ENCODE data around the gene BRSK1. TPM values are rescaled to one million over a fixed set of nuclear protein-coding genes. Genes with fewer than 3 reads are reported as not detected.
A peak's percentile ranks its signal among the peaks of the same experiment; 100 is the strongest.

BRSK1 gene
- total and polyA plus RNA-seq, 2 of the 13 experiments (the other 11 are each of a cell fraction or from before 2014, with no cell fraction given): 0.18 to 1.2 TPM

DNA sequence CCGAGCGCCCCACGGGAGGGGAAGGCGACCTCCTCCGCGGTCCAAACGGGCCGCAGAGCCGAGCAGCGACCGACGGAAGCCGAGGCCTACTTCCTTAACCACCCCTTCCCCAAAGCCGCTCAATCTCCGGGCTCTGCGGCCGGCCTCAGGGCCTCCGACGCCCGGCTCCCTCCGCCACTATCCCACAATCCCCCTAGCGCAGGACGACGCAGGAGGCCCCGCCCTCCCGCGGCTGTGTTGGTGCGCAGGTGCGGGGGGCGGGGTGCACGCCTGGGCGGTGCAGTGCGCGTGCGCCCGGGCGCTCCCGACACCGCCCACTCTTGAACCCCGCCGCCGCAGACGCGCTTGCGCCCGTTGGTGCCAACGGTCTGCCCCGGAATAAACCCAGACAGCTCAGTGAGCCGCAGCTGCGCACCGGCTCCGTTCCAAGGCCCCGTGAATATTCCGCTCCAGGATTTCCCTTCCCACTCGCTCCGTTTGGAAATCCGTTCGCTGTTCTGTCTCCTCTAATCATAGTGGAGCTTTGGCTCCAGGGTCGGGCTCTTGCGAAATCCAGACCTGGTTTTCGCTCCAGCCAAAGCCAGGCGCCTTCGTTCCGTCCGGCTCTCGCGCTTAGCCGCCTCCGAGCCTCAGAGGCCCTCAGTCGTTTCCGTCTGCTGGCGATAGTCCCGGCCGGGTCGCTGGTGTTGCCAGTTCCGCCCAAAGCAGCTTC is 24.8 kb upstream of the BRSK1 start, which contains the start of gene PPP6R1 (continued):
- TF ChIP-seq AGO2 (optimal IDR thresholded peaks at IDR 0.05; ENCODE audit: low read depth, low read length): peak; percentile 61
- TF ChIP-seq ZFP90 (CRISPR knock-in tag; IDR thresholded peaks at IDR 0.05; ENCODE audit: borderline replicate concordance): no peak
- peak; percentile 54; the same call in 1 of the 2 replicates for TF ChIP-seq ZNF878 (CRISPR knock-in tag; IDR thresholded peaks at IDR 0.05)
- TF ChIP-seq HOXD1 (CRISPR knock-in tag; IDR thresholded peaks at IDR 0.05): peak; percentile 84
- TF ChIP-seq NR1H2 (CRISPR knock-in tag; IDR thresholded peaks at IDR 0.05; ENCODE audit: borderline replicate concordance, low read depth): peak; percentile 52; the same call in 1 of the 2 replicates
- peak; percentile 96 for TF ChIP-seq HMG20B (CRISPR knock-in tag; conservative IDR thresholded peaks at IDR 0.05)
- TF ChIP-seq, protein P1, sequence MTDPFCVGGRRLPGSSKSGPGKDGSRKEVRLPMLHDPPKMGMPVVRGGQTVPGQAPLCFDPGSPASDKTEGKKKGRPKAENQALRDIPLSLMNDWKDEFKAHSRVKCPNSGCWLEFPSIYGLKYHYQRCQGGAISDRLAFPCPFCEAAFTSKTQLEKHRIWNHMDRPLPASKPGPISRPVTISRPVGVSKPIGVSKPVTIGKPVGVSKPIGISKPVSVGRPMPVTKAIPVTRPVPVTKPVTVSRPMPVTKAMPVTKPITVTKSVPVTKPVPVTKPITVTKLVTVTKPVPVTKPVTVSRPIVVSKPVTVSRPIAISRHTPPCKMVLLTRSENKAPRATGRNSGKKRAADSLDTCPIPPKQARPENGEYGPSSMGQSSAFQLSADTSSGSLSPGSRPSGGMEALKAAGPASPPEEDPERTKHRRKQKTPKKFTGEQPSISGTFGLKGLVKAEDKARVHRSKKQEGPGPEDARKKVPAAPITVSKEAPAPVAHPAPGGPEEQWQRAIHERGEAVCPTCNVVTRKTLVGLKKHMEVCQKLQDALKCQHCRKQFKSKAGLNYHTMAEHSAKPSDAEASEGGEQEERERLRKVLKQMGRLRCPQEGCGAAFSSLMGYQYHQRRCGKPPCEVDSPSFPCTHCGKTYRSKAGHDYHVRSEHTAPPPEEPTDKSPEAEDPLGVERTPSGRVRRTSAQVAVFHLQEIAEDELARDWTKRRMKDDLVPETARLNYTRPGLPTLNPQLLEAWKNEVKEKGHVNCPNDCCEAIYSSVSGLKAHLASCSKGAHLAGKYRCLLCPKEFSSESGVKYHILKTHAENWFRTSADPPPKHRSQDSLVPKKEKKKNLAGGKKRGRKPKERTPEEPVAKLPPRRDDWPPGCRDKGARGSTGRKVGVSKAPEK (CRISPR knock-in tag; IDR thresholded peaks at IDR 0.05; ENCODE audit: borderline replicate concordance): no peak
- TF ChIP-seq, protein P2, sequence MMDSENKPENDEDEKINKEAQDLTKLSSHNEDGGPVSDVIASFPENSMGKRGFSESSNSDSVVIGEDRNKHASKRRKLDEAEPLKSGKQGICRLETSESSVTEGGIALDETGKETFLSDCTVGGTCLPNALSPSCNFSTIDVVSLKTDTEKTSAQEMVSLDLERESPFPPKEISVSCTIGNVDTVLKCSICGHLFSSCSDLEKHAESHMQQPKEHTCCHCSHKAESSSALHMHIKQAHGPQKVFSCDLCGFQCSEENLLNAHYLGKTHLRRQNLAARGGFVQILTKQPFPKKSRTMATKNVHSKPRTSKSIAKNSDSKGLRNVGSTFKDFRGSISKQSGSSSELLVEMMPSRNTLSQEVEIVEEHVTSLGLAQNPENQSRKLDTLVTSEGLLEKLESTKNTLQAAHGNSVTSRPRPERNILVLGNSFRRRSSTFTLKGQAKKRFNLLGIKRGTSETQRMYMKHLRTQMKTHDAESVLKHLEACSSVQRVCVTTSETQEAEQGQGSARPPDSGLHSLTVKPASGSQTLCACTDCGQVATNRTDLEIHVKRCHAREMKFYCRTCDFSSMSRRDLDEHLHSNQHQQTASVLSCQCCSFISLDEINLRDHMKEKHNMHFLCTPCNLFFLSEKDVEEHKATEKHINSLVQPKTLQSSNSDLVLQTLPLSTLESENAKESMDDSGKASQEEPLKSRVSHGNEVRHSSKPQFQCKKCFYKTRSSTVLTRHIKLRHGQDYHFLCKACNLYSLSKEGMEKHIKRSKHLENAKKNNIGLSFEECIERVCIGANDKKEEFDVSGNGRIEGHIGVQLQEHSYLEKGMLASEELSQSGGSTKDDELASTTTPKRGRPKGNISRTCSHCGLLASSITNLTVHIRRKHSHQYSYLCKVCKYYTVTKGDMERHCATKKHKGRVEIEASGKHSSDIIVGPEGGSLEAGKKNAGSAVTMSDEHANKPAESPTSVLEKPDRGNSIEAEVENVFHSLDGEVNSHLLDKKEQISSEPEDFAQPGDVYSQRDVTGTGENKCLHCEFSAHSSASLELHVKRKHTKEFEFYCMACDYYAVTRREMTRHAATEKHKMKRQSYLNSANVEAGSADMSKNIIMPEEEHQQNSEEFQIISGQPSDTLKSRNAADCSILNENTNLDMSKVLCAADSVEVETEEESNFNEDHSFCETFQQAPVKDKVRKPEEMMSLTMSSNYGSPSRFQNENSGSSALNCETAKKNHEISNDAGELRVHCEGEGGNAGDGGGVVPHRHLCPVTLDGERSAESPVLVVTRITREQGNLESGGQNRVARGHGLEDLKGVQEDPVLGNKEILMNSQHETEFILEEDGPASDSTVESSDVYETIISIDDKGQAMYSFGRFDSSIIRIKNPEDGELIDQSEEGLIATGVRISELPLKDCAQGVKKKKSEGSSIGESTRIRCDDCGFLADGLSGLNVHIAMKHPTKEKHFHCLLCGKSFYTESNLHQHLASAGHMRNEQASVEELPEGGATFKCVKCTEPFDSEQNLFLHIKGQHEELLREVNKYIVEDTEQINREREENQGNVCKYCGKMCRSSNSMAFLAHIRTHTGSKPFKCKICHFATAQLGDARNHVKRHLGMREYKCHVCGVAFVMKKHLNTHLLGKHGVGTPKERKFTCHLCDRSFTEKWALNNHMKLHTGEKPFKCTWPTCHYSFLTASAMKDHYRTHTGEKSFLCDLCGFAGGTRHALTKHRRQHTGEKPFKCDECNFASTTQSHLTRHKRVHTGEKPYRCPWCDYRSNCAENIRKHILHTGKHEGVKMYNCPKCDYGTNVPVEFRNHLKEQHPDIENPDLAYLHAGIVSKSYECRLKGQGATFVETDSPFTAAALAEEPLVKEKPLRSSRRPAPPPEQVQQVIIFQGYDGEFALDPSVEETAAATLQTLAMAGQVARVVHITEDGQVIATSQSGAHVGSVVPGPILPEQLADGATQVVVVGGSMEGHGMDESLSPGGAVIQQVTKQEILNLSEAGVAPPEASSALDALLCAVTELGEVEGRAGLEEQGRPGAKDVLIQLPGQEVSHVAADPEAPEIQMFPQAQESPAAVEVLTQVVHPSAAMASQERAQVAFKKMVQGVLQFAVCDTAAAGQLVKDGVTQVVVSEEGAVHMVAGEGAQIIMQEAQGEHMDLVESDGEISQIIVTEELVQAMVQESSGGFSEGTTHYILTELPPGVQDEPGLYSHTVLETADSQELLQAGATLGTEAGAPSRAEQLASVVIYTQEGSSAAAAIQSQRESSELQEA (CRISPR knock-in tag; IDR thresholded peaks at IDR 0.05; ENCODE audit: not compliant biosample characterization): no peak
- TF ChIP-seq TCF7L2 (IDR thresholded peaks at IDR 0.05; ENCODE audit: low read depth, low read length): no peak
- TF ChIP-seq GTF2F1 (IDR thresholded peaks at IDR 0.05; ENCODE audit: low read length): peak; percentile 76; the same call in 1 of the 2 replicates
- TF ChIP-seq ZNF292 (CRISPR knock-in tag; IDR thresholded peaks at IDR 0.05; ENCODE audit: borderline replicate concordance, low read depth): peak; percentile 42; the same call in 1 of the 2 replicates
- no peak for TF ChIP-seq ZNF224 (CRISPR knock-in tag; IDR thresholded peaks at IDR 0.05)
- TF ChIP-seq ZFYVE20 (CRISPR knock-in tag; IDR thresholded peaks at IDR 0.05; ENCODE audit: borderline replicate concordance, low read depth): no peak
- no peak for TF ChIP-seq HOXA5 (CRISPR knock-in tag; IDR thresholded peaks at IDR 0.05)
- TF ChIP-seq, protein P3, sequence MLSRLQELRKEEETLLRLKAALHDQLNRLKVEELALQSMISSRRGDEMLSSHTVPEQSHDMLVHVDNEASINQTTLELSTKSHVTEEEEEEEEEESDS (CRISPR knock-in tag; IDR thresholded peaks at IDR 0.05; ENCODE audit: borderline replicate concordance): peak; percentile 82; the same call in 1 of the 2 replicates
- TF ChIP-seq NAIF1 (CRISPR knock-in tag; IDR thresholded peaks at IDR 0.05; ENCODE audit: borderline replicate concordance): peak; percentile 89; the same call in 1 of the 2 replicates
